GM18526 (cell line): ENCODE results near the gene FAM174C.

Source experiments
- POLR2A ChIP-seq: IDR thresholded peaks from 3 replicates; pipeline ENCODE4 v1.6.1; 2011; ENCODE audit not compliant: insufficient read length; ENCODE audit errors: extremely low read depth

FAM174C gene

DNA sequence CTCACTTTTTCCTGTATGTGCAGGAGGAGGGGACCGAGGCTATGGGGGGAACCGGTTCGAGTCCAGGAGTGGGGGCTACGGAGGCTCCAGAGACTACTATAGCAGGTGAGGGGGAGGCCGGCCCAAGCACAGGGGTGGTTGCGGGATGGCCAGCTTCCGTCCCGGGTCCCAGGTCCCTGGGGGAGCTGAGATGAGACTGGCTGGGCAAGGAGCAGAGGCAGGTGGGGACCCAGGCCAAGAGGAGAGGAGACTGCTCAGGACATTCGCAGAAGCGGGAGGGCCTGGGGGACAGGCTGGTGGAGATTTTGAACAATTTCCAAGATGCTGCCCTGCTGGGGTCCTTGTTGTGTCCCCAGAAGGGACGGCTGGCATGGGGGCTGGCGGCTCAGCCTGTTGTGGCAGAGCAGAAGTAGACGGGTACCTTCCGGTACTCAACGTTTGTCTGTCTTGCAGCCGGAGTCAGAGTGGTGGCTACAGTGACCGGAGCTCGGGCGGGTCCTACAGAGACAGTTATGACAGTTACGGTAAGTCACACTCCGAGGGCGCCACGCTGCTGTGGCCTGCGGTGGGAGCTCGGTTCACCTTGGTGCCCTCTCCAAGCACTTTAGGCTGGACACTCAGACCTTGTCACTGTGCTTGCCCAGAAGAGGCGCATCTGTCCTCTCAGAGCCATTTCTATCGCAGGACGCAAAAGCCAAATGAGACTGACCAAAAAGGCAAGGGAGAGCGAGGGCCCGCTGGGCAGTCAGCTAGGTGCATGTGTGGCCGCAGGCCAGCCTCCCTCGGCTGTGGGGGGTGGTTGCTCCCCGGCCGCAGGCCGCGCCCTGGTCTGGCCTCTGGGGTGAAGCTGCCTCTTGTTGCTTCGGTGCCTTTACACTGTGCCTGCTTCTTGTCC, 3.6 kb upstream of the FAM174C start:
- TF ChIP-seq POLR2A = no peak

DNA sequence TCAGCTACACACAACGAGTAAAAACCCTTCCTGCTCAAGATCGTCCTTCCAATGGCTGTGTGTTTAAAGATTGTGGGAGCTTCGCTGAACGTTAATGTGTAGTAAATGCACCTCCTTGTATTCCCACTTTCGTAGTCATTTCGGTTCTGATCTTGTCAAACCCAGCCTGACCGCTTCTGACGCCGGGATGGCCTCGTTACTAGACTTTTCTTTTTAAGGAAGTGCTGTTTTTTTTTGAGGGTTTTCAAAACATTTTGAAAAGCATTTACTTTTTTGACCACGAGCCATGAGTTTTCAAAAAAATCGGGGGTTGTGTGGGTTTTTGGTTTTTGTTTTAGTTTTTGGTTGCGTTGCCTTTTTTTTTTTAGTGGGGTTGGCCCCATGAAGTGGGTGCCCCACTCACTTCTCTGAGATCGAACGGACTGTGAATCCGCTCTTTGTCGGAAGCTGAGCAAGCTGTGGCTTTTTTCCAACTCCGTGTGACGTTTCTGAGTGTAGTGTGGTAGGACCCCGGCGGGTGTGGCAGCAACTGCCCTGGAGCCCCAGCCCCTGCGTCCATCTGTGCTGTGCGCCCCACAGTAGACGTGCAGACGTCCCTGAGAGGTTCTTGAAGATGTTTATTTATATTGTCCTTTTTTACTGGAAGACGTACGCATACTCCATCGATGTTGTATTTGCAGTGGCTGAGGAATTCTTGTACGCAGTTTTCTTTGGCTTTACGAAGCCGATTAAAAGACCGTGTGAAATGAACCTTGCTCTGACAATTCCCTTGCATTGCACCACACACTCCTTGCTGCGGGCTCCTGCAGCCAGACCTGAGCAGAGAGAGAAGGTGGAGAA, 2.7 kb upstream of the FAM174C start:
- no peak for TF ChIP-seq POLR2A

DNA sequence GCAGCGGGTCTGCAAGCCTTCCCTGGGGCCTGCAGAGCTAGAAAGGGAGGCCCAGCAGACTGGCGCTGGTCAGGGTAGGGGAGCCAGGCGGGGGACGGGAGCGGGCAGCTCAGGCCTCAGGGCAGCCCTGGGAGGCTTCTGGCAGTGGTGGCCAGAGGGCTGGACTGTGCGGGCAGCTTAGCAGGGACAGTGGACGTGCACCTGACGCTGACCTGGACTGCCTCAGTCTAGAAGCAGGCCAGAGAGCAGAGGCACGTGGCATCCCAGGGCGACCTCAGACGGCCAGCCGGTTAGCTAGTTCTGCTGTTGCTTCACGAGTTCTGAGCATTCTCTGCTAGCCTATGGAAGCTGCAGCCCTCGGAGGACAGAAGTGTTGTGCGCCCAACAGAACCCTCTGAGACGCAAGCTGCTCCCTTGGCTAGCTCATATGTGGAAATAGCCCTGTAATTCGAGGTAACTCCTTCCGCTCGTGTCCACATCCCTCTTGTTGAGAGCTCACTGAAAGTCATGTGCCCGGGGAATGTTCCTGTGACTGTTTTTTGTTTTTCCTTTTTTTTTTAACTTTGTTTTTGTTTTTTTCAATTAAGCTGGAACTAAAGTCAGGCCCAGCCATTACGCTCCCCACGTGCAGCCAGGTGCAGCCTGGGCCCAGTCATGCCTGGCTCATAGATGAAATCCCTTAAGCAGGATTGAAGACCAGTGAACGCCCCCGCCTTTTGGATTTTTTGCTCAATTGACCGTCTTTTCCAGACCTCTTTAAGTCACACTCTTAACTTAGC, 1.9 kb upstream of the FAM174C start:
- TF ChIP-seq POLR2A = no peak

DNA sequence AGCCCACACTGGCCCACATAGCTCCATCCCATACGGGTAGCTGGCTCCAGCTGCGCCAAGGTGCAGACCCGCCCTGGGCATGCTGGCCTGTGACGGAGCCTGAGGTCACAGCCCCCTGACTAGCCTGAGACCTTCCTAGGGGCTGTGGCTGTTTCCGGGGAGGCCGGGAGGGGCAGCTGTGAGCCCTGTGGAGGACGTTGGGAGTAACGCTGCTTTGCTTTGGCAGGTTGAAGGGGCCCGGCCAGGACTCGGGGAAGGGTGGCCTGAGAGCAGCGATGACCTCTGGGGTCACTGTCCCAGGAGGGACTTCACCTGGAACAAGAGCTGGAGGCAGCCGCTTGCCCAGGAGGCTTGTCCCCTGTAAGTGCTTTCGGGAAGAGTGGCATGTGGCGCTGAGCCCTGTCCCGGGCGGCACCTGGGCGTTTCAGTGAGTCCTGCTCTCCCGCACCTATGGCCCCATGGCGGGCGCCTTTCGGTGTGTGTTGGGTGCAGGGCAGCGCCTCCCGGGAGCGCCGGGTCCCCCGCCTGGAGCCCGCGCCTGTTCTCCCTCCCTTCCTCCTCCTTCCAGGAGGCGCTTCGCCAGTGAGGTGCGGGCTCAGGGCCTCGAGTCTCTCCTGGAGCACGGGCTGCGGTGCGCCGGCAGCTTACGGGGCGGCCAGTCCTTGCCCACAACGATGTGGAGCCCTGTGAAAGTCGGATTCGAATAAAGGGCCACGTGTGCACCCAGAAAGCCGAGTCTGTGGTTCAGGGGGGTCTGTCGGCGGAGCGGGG, 1.1 kb upstream of the FAM174C start:
- peak; percentile 11 for TF ChIP-seq POLR2A

DNA sequence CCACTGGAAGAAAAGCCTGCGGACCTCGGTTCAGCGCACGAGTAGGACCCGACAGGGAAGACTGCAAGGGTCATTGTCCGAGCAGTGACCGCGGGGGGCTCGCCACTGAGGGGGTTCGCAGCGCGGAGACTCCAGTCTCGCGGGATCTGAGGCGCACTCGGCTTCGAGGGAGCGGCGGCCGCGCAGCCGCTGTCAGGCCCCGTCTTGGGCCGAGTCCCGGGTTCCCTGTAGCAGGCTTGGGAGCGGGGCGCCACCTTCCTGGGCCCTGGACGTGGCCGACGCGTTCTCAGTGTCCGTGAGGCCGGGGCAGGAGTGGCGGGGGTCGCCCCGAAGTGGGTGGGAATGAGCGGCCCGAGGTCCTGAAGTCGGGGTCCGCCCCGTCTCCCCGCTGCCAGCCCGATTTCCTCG, 474 bp upstream of the FAM174C start:
- no peak for TF ChIP-seq POLR2A

DNA sequence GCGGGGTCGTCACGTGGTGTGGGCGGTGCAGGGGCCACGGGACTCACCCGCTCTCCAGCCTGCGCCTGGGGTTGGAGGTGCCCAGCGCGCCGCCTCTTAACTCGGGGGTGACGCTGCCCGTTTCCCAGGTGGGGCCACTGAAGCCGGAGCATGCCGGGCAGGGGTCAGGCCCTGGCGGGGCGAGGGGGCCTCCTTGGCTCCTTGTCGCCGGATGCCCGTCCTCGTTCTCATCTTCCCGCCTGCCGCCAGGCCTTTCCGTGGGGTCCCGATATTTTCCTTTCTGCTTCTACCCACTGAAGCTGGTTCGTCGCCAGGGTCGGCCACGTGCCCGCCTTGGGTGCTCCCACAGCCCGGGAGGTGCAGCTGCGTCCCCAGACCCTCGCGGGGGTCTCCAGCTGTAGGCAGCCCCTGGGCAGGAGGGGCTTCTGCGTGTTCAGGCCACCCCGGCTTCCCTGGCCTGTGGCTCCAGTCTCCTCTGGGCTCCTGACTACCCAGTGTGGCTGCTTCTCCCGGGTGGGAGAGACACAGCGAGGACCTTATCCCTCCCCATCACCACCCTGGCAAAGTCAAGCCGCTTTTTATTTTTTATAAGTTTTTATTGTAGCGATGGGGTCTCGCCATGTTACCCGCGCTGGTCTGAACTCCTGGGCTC, 772 bp downstream of the FAM174C start:
- no peak for TF ChIP-seq POLR2A

DNA sequence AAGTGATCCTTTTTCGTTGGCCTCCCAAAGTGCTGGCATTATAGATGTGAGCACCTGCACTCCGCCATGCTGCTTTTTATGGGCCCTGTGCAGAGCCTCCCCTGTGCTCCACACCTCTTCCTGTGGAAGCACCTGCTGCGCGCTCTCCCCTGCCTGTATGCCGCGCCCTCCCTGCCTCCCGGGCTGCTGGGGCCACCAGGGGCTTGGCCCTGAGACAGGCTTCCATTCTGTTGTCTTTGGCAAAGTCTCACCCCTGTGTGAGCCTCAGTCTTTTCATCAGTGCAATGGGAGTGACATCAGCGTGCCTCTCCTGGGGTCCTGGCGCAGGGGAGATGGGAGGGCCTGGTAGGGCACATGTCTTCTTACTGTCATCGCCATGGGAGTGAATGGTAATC, 1.3 kb downstream of the FAM174C start:
- no peak for TF ChIP-seq POLR2A

DNA sequence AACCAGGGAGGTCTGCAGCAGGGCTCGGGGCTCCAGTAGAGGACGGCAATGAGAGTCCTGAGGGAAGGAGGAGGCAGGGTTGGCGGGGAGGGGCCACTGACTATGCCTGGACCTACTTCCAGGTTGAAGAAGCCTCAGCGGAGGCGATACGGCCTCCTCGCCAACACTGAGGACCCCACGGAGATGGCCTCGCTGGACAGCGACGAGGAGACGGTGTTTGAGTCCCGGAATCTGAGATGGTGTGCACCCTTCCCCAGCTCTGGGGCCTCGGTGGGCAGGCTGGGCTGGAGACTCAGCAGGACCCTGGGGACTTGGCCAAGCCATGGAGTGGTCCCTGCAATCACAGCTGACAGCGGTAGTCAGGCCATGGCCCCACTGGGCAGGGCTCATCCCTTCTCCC, 1.7 kb downstream of the FAM174C start:
- no peak for TF ChIP-seq POLR2A

DNA sequence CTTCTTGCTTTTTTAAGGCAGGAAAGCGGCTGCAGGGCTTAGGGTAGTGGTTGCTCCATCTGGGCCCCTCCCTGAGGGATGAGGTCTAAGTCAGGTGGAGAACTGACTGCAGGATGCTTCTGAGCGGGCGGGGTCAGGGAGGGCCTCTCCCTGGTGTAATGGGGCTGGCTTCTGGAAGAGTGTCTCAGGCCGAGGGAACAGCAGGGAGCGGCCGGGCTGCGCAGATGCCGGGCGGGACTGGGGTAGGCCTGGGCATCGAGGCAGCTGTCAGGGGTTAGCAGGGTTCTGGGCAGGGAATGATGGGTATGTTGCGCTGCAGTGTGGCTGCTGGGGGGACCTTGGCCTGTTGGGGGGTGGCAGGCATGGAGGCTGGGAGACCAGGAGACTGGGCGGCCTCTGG, 2.7 kb downstream of the FAM174C start:
- no peak for TF ChIP-seq POLR2A

DNA sequence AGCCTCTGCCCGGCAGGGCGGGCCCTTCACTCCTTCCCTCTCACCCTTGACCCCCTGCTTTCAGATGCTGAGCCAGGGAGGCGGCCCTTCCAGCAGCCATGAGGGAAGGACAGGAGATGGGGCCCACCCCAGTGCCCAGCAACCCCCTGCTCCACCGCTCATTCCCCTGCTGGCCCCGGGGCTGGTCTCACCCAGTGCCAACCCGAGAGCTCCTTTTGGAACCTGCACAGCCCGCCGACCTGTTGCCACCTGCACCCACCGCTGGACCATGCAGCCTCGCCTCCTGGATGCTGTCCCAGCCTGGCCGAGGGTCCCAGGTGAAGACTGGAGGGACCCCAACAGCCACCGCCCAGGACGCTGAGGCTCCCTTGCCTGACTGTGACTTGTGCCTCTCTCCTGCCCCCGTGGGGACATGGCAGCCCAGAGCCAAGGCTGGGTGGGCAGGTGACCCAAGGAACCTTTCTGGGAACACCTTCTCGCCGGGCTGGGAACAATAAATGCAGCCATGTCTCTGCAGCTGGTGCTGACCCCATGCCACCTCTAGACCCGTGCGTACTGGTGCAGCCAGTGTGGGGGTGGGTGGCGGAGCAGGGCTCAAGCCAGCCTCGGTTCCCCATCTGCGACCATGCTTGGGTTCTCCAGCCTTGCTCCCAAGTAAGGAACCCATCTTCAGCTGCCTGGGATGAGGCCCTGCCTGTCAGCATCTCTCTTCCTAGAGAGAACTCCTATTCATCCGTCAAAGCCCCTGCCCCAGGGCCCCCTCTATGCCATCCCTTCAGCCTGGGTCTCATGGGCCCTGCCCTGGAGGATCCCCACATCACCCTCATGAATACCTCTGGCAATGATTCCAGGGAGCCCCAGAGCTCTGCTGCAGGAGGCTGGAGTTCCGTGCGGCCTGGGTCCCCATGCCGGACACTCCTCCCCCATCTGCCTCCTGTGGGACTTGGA, 3.7 kb downstream of the FAM174C start:
- no peak for TF ChIP-seq POLR2A

DNA sequence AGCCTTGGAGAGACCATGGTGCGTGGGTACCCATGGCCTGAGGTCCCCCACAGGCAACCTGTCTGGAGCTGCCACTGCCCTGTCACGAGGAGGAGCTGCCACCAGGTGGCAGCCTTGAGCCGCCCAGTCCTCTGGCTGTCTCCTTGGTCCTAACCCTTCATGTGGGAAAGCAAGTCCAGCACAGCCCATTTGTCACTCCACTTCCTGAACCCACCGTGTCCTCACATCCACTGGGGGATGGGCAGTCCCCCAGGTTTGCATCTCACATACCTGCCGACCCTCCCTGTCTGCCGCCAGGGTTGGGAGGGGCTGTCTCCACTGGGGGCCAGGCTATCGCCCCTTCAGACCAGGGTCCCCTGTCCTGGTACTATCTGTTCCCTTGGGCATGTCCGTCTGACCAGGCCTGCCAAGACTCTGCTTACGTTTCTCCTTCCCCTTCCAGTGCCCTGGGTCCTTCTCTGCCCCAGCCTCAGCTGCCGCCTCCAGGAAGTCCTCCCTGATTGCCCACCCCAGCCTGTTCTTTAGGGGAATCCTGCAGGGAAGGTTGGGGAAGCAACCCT, 4.5 kb downstream of the FAM174C start:
- no peak for TF ChIP-seq POLR2A

DNA sequence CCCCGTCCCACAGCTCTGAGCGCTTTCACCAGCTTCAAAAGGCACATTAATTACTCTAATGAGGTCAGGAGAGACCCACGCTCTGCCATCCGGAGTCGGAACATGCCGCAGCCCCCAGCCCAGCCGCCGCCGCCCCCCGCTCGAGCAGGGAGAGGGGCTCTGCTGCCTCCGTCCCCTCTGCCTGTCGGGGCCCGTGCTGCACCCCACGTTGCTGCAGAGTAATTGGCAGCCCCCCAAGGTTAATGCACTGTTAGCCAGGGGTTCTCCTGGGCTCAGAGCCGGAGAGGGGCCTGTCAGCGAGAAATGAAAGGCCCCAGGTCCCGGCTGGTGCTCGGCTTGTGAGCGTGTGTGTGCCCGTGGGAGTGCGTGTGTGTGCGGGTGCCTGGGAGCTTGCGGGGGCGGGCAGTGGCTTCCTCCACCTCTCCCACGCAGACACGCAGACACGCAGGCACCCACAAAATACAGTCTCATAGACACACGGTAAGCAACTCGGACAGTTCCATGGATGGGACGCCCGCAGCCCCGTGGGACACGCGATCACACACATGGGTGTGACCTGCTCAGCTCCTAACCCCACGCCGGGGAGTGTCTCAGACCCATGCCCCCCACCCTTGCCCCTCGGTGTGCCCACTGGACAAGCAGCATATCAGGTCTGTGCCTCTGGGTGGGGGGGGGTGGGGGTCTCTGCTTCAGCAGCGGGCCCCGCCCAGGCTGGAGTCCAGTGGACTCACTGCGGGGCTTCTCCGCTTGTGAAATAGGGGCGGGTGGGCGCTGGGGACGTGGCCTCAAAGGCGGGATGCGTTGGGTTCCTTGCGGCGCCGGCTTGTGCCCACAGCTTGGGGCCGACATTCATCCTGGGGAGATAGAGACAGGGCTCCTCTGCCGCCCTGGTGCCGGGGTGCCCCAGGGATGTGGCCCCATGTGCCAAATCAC, 5.6 kb downstream of the FAM174C start:
- TF ChIP-seq POLR2A = no peak
